Tibial artery (tissue), 4 donors: Measurements from ENCODE around the gene DLX2.
"Not testable (repeated sequence)": the region's sequence is repeated elsewhere in the genome, so short reads cannot be mapped to it uniquely, and the experiment has no call there.

Source experiments
- DNase-seq, 2 donors: peaks; one replicate each; pipeline ENCODE4 v3.0.0-alpha.2; 2019
- H3K27ac ChIP-seq, 2 donors: fragments of 200-600 bp; sonication (generic) in 1 of 2; 1 replicate in 1 of 2; 2 replicates in 1 of 2; pipeline ENCODE4 v1.5.1; 2018 to 2019; ENCODE audit warnings: mild to moderate bottlenecking in 1 of 2
- H3K27me3 ChIP-seq, 2 donors: fragments of 200-600 bp; sonication (generic) in 1 of 2; one replicate each; pipeline versions ENCODE4 v1.5.1 to v1.6.0; 2016 to 2019
- H3K36me3 ChIP-seq, 3 donors: fragments of 200-600 bp; sonication (generic) in 2 of 3; one replicate each; pipeline ENCODE4 v1.5.1; 2016 to 2019; ENCODE audit warnings: mild to moderate bottlenecking in 2 of 3
- H3K4me1 ChIP-seq, 4 donors: fragments of 200-600 bp; sonication (generic) in 2 of 4; 1 replicate in 3 of 4; 2 replicates in 1 of 4; pipeline ENCODE4 v1.5.1; 2016 to 2019
- H3K4me3 ChIP-seq, 2 donors: fragments of 200-600 bp; sonication (generic) in 1 of 2; 1 replicate in 1 of 2; 2 replicates in 1 of 2; pipeline ENCODE4 v1.5.1; 2018 to 2019; ENCODE audit warnings: mild to moderate bottlenecking in 2 of 2
- H3K9me3 ChIP-seq, 3 donors: fragments of 200-600 bp; sonication (generic) in 1 of 3; one replicate each; pipeline ENCODE4 v1.5.1; 2016 to 2019
- CTCF ChIP-seq, 2 experiments: fragments of 200-600 bp in 1 of 2; fragments of 450-650 bp in 1 of 2; IDR thresholded peaks; one replicate each; pipeline ENCODE4 v1.5.1; 2017 to 2019; ENCODE audit warnings: antibody characterized with exemption in 2 of 2, mild to moderate bottlenecking in 1 of 2, moderate library complexity in 1 of 2
- intact Hi-C: fragments of 100-400 bp; cut with DNase I; formaldehyde crosslinking; loops from one replicate; pipeline ENCODE4 v1.15.0; 2023; ENCODE audit warnings: low total_unique reads

The DLX2 gene

DNA sequence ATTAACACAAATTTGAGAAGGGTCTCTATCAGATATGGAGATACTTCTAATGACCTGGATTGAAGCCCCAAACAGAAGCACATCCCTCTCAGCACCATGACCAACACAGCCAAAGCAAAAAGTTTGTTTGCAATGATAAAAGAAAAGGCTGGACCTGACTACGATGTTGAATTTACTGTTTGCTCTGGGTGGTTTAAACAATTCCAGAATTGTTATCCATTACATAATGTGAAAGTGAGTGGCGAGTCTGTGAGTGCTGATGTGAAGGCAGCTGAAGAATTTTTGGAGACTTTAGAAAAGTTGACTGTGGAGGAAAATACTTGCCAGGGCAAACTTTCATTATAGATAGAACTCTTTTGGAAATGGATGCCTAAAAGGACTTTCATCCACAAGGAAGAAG is 17.4 kb upstream of the DLX2 start:
- no peak overlapping the region for H3K4me3 ChIP-seq
- H3K27ac ChIP-seq = no peak overlapping the region
- TF ChIP-seq CTCF (IDR thresholded peaks at IDR 0.05) = no peak
- no peaks in the 10 kb centered on the region for H3K9me3 ChIP-seq
- DNase-seq = no peak
- peaks cover 0 to 2% of the 10 kb centered on the region in 2 donors for H3K27me3 ChIP-seq
- H3K4me1 ChIP-seq = no peaks in the 10 kb centered on the region
- intact Hi-C loops = no loop called here
- no peaks in the 10 kb centered on the region for H3K36me3 ChIP-seq

DNA sequence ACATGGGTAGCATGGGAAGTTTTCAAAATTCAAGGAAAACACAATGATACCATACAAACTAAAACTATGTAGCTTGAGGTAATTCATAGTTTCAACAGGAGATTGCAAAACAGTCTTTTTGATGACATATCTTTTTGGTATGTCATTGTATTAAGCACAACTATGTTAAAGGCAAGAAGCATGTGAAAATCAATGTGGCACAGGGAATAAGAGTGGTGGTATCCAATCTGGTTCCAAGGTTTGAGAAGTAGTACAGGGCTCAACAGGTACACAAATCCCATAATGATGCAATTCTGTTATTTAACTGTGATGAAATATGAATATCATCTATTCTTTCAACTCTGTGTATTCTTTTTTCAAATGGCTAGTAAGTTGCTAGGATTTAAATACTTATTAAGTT is 16.4 kb upstream of the DLX2 start:
- no peak overlapping the region for H3K27ac ChIP-seq
- intact Hi-C loops = no loop called here

DNA sequence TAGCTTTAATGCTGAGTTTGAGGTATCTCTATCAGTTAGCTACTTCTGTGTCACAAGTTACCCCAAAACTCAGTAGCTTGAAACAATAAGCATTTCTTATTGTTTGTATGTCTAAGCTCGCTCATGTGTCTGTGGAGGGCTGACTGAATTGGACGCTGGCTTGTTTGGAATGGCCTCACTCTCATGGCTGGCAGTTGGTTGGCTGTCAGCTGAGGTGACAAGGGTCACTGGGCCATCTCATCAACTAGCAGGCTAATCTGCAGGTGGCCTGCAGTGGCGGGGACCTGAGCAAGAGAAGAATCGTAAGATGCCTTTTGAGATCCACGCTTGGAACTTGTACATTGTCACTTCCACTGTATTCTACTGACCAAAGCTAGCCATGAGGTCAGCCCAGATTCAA is 13.4 kb upstream of the DLX2 start:
- peaks cover 0 to 15% of the 10 kb centered on the region in 2 donors for H3K27me3 ChIP-seq
- no peaks in the 10 kb centered on the region for H3K36me3 ChIP-seq
- no peaks in the 10 kb centered on the region for H3K9me3 ChIP-seq
- TF ChIP-seq CTCF (IDR thresholded peaks at IDR 0.05) = no peak
- H3K27ac ChIP-seq = no peak overlapping the region
- no peaks in the 10 kb centered on the region for H3K4me1 ChIP-seq
- no peak overlapping the region for H3K4me3 ChIP-seq
- intact Hi-C loops = no loop called here
- no peak for DNase-seq

More for the DNA sequence above, 16.4 kb upstream of the DLX2 start:
- H3K4me1 ChIP-seq = no peaks in the 10 kb centered on the region
- no peaks in the 10 kb centered on the region for H3K36me3 ChIP-seq
- H3K4me3 ChIP-seq = no peak overlapping the region
- H3K27me3 ChIP-seq = peaks cover 0 to 8% of the 10 kb centered on the region in 2 donors
- no peak for TF ChIP-seq CTCF (IDR thresholded peaks at IDR 0.05)
- no peak for DNase-seq
- H3K9me3 ChIP-seq = no peaks in the 10 kb centered on the region

DNA sequence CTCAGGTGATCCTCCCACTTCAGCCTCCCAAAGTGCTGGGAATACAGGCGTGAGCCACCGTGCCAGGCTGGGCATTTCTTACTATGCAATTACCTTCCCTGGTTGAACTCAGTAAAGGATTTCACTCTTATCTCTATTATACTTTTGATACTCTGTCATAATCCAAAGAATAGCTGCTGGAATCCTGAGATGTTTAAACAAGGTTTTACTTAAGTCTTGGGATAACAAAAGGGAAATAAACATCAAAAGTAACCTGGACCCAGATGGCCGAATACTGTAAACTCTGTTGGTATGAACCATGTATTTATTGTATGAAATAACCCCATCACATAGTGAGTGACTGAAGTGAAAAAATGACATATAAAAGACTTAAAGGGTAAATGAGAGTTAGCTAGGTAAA is 11.9 kb upstream of the DLX2 start:
- H3K27ac ChIP-seq = no peak overlapping the region
- no peaks in the 10 kb centered on the region for H3K36me3 ChIP-seq
- H3K4me1 ChIP-seq = no peaks in the 10 kb centered on the region
- intact Hi-C loops = no loop called here
- H3K4me3 ChIP-seq = no peak overlapping the region
- TF ChIP-seq CTCF (IDR thresholded peaks at IDR 0.05) = no peak
- peaks cover 0 to 23% of the 10 kb centered on the region in 2 donors for H3K27me3 ChIP-seq
- no peaks in the 10 kb centered on the region for H3K9me3 ChIP-seq
- DNase-seq = no peak

DNA sequence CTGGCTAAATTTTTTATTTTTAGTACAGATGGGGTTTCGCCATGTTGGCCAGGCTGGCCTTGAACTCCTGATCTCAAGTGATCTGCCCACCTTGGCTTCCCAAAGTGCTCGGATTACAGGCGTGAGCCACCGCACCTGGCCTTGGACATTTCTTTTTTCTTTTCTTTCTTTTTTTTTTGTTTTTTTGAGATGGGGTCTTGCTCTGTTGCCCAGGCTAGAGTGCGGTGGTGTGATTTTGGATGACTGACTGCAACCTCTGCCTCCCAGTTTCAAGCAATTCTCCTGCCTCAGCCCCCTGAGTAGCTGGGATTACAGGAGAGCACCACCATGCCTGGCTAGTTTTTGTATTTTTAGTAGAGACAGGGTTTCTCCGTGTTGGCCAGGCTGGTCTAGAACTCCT is 11.5 kb upstream of the DLX2 start:
- H3K9me3 ChIP-seq, DNase-seq, H3K27ac ChIP-seq, H3K36me3 ChIP-seq, H3K4me1 ChIP-seq, intact Hi-C loops, H3K4me3 ChIP-seq: not testable (repeated sequence)
- peaks cover 0 to 27% of the 10 kb centered on the region in 2 donors for H3K27me3 ChIP-seq

- intact Hi-C loops = no loop called here
- TF ChIP-seq CTCF (IDR thresholded peaks at IDR 0.05) = peak; percentile 29 to 35
- Histone ChIP-seq H3K27me3 (peaks cover 0 to 33% of the 10 kb centered on the region in 2 donors), H3K36me3 (no peaks in the 10 kb centered on the region), H3K9me3 (no peaks in the 10 kb centered on the region), H3K4me3 (no peak overlapping the region), H3K27ac (no peak overlapping the region), H3K4me1 (no peaks in the 10 kb centered on the region)
- no peak for DNase-seq
Observed at GRCh38 chr2:172113617-172114016, 10.9 kb upstream of the DLX2 start.
